Fibroblast of the aortic adventitia (primary cell): ENCODE data around the gene PTGES3L. TPM values are rescaled to one million over a fixed set of nuclear protein-coding genes. Genes with fewer than 3 reads are reported as not detected.
"Not testable (repeated sequence)": the region's sequence is repeated elsewhere in the genome, so short reads cannot be mapped to it uniquely, and the experiment has no call there.

Experiments used
- DNase-seq: peaks from one replicate; pipeline ENCODE4 v3.0.0-alpha.2; 2010; ENCODE audit warnings: low read depth
- H3K4me3 ChIP-seq: 2 replicates; pipeline ENCODE4 v1.5.1; 2011; ENCODE audit warnings: low read depth, mild to moderate bottlenecking, control low read depth, low read length, moderate library complexity
- CTCF ChIP-seq: IDR thresholded peaks from 2 replicates; pipeline ENCODE4 v1.5.1; 2011; ENCODE audit warnings: mild to moderate bottlenecking, low read length, control low read depth, inconsistent platforms; ENCODE audit not compliant: insufficient read depth
- total RNA-seq: library from RNA; depleted of rRNA; stranded (reverse); fragments of >200 nt; gene quantifications from 2 replicates; pipeline ENCODE4 v1.2.3, GENCODE V29; 2012; ENCODE audit warnings: low replicate concordance

Gene PTGES3L
- total RNA-seq, 1 donor: 0.18 TPM

- DNase-seq: no peak
- TF ChIP-seq CTCF: no peak
- no peak overlapping the region for H3K4me3 ChIP-seq
These were observed 5.3 kb upstream of the PTGES3L start for GRCh38 chr17:42985225-42985624.

GRCh38 chr17:42982266-42982665, 2.4 kb upstream of the PTGES3L start:
- DNase-seq: no peak
- no peak for TF ChIP-seq CTCF
- H3K4me3 ChIP-seq: peak overlapping the region; percentile 9

- H3K4me3 ChIP-seq: peak overlapping the region; percentile 90
- peak; percentile 39 for DNase-seq
- TF ChIP-seq CTCF: no peak
These were observed 1.0 kb upstream of the PTGES3L start for GRCh38 chr17:42980766-42981397.

- peak; percentile 71 for DNase-seq
- H3K4me3 ChIP-seq: peak within 1 kb of the TSS; percentile 90
- TF ChIP-seq CTCF: no peak
These were observed 440 bp upstream of the PTGES3L start, which contains the start of gene RUNDC1 for GRCh38 chr17:42980274-42980765. TSS of gene RUNDC1 (plus strand) at chr17:42980565. CDS start at chr17:42980577, 12 bp downstream.

- not testable (repeated sequence) for DNase-seq, H3K4me3 ChIP-seq
These were observed 4.2 kb downstream of the PTGES3L start for GRCh38 chr17:42975701-42976100.

GRCh38 chr17:42975265-42975664, 4.6 kb downstream of the PTGES3L start:
- no peak for TF ChIP-seq CTCF
- DNase-seq: no peak
- no peak overlapping the region for H3K4me3 ChIP-seq

- not testable (repeated sequence) for H3K4me3 ChIP-seq, DNase-seq
These were observed 6.6 kb downstream of the PTGES3L start for GRCh38 chr17:42973323-42973722.

- TF ChIP-seq CTCF: no peak
- H3K4me3 ChIP-seq: no peak overlapping the region
- DNase-seq: no peak
These were observed 8.3 kb downstream of the PTGES3L start for GRCh38 chr17:42971589-42971988.
